OCI-LY7 (cell line): Measurements from ENCODE around the gene YJEFN3. TPM values are rescaled to one million over a fixed set of nuclear protein-coding genes. Genes with fewer than 3 reads are reported as not detected.

Source experiments
- BruUV-seq: library from RNA; stranded (reverse); fragments of 400-500 nt; replicated peaks from 2 replicates; lab custom pipeline; 2021; lab: Mats Ljungman, UMichigan
- CTCF ChIA-PET: fragments of 300-600 bp; sonication (Branson Sonifier 250); formaldehyde crosslinking; loops from one replicate; lab custom pipeline; 2022; ENCODE audit warnings: antibody characterized with exemption; ENCODE audit not compliant: unreplicated experiment; lab: Charles Lee
- POLR2A ChIA-PET: fragments of 300-600 bp; sonication (Branson Sonifier 250); formaldehyde crosslinking; loops from one replicate; lab custom pipeline; 2022; ENCODE audit warnings: antibody characterized with exemption; lab: Charles Lee
- DNase-seq: peaks from one replicate; pipeline ENCODE4 v3.0.0-alpha.2; 2015; ENCODE audit warnings: low spot score
- H2AFZ ChIP-seq: fragments of 200-600 bp; sonication (generic), shearing (Covaris generic); 2 replicates; pipeline ENCODE4 v1.6.1; 2014; ENCODE audit warnings: mild to moderate bottlenecking, antibody characterized with exemption, low read length, moderate library complexity
- H3K27ac ChIP-seq: fragments of 200-600 bp; sonication (generic); 2 replicates; pipeline ENCODE4 v1.5.1; 2014; ENCODE audit warnings: mixed run types, low read depth, mild to moderate bottlenecking, moderate library complexity, low read length, inconsistent platforms; ENCODE audit not compliant: poor library complexity, severe bottlenecking
- H3K36me3 ChIP-seq: fragments of 200-600 bp; sonication (generic); 2 replicates; pipeline ENCODE4 v1.6.1; 2014; ENCODE audit warnings: mild to moderate bottlenecking, antibody characterized with exemption, low read length, moderate library complexity, mixed read lengths; ENCODE audit not compliant: insufficient read depth
- H3K4me1 ChIP-seq: fragments of 200-600 bp; sonication (generic); 2 replicates; pipeline ENCODE4 v1.5.1; 2014; ENCODE audit warnings: mild to moderate bottlenecking, low read length; ENCODE audit not compliant: insufficient read depth, poor library complexity, severe bottlenecking
- H3K4me2 ChIP-seq: fragments of 200-600 bp; sonication (generic); 2 replicates; pipeline ENCODE4 v1.6.1; 2014; ENCODE audit warnings: mild to moderate bottlenecking, low read length
- H3K4me3 ChIP-seq: fragments of 200-600 bp; sonication (generic); 2 replicates; pipeline ENCODE4 v1.5.1; 2014; ENCODE audit warnings: mild to moderate bottlenecking, low read depth, low read length; ENCODE audit not compliant: poor library complexity, severe bottlenecking
- H3K79me2 ChIP-seq: fragments of 200-600 bp; sonication (generic); 2 replicates; pipeline ENCODE4 v1.6.1; 2016; ENCODE audit warnings: low read depth, mild to moderate bottlenecking, low read length, moderate library complexity, mixed read lengths; ENCODE audit not compliant: insufficient read depth
- H3K9me2 ChIP-seq: fragments of 200-600 bp; sonication (generic); 2 replicates; pipeline ENCODE4 v1.6.1; 2016; ENCODE audit warnings: mild to moderate bottlenecking, low read length, mixed read lengths; ENCODE audit not compliant: insufficient read depth
- H3K9me3 ChIP-seq: fragments of 200-600 bp; sonication (generic); 2 replicates; pipeline ENCODE4 v1.6.1; 2014; ENCODE audit warnings: mild to moderate bottlenecking, mixed run types, low read length, mixed read lengths
- H4K20me1 ChIP-seq: fragments of 200-600 bp; sonication (generic); 2 replicates; pipeline ENCODE4 v1.6.1; 2014; ENCODE audit warnings: mild to moderate bottlenecking, antibody characterized with exemption, low read length, moderate library complexity, mixed read lengths; ENCODE audit not compliant: insufficient read depth
- CTCF ChIP-seq: fragments of 200-600 bp; sonication (generic); conservative IDR thresholded peaks from 2 replicates; pipeline ENCODE4 v1.5.1; 2014; ENCODE audit warnings: mild to moderate bottlenecking, antibody characterized with exemption, low read length, moderate library complexity, mixed read lengths
- EZH2phosphoT487 ChIP-seq: fragments of 200-600 bp; sonication (generic); IDR thresholded peaks from 2 replicates; pipeline ENCODE4 v1.6.1; 2018; ENCODE audit warnings: low read depth, borderline replicate concordance, mild to moderate bottlenecking, mixed run types, antibody characterized with exemption, low read length, moderate library complexity, mixed read lengths
- intact Hi-C: fragments of 100-400 bp; cut with micrococcal nuclease; formaldehyde crosslinking; loops from one replicate; pipeline ENCODE4 v1.10.0; 2022; ENCODE audit not compliant: unreplicated experiment
- total RNA-seq, 2 experiments: library from RNA; depleted of rRNA in 1 of 2; stranded (reverse); fragments of >200 nt in 1 of 2; shearing (Covaris generic) in 1 of 2; gene quantifications; 2 replicates each; pipeline ENCODE4 v1.2.3, GENCODE V29; 2014 to 2022

The YJEFN3 gene
- total RNA-seq, 2 experiments from 2014 or later, result 5.4 to 35.3 TPM

- H3K4me3 ChIP-seq, result no peak overlapping the region
- H3K4me2 ChIP-seq, result 0 out of 2 replicates have a peak overlapping the region, but pooled peaks have one; percentile 13
- H4K20me1 ChIP-seq, result no peaks in the 10 kb centered on the region
- intact Hi-C loops, result no loop called here
- no peaks in the 10 kb centered on the region for H3K9me3 ChIP-seq
- CTCF ChIA-PET, result no interaction called here
- no peak overlapping the region for H3K27ac ChIP-seq
- DNase-seq, result peak; percentile 78
- BruUV-seq, result no TSS peak
- POLR2A ChIA-PET, result interaction anchor here (0.6 kb wide), 2 partner anchors 9 to 12 kb away, joined by 3 to 6 read pairs; no protein-coding TSS in a partner anchor
- no peaks in the 10 kb centered on the region for H3K79me2 ChIP-seq
- H3K36me3 ChIP-seq, result no peaks in the 10 kb centered on the region
- H2AFZ ChIP-seq, result no peak overlapping the region
- TF ChIP-seq CTCF (no peak), EZH2phosphoT487 (no peak)
- no peaks in the 10 kb centered on the region for H3K9me2 ChIP-seq
- peaks cover 14% of the 10 kb centered on the region for H3K4me1 ChIP-seq
Measured at GRCh38 chr19:19540715-19541515, 12.2 kb downstream of the YJEFN3 start.

- H3K4me2 ChIP-seq, result no peak overlapping the region
- ChIA-PET POLR2A (no interaction called here), CTCF (no interaction called here)
- no peaks in the 10 kb centered on the region for H3K36me3 ChIP-seq
- no peaks in the 10 kb centered on the region for H3K9me2 ChIP-seq
- H3K9me3 ChIP-seq, result no peaks in the 10 kb centered on the region
- intact Hi-C loops, result no loop called here
- H3K79me2 ChIP-seq, result no peaks in the 10 kb centered on the region
- DNase-seq, result no peak
- H3K4me1 ChIP-seq, result peaks cover 14% of the 10 kb centered on the region
- H3K4me3 ChIP-seq, result no peak overlapping the region
- no TSS peak for BruUV-seq
- H3K27ac ChIP-seq, result no peak overlapping the region
- no peak for TF ChIP-seq CTCF
- TF ChIP-seq EZH2phosphoT487, result no peak
- H4K20me1 ChIP-seq, result no peaks in the 10 kb centered on the region
- no peak overlapping the region for H2AFZ ChIP-seq
Measured at GRCh38 chr19:19541616-19542015, 12.9 kb downstream of the YJEFN3 start.

- Histone ChIP-seq H3K4me2 (no peak overlapping the region), H3K9me3 (no peaks in the 10 kb centered on the region), H3K79me2 (no peaks in the 10 kb centered on the region), H2AFZ (no peak overlapping the region), H3K27ac (no peak overlapping the region), H3K36me3 (no peaks in the 10 kb centered on the region), H4K20me1 (no peaks in the 10 kb centered on the region), H3K4me3 (no peak overlapping the region), H3K4me1 (peaks cover 14% of the 10 kb centered on the region), H3K9me2 (no peaks in the 10 kb centered on the region)
- no peak for TF ChIP-seq CTCF
- TF ChIP-seq EZH2phosphoT487, result no peak
- DNase-seq, result no peak
- no TSS peak for BruUV-seq
- CTCF ChIA-PET, result no interaction called here
- POLR2A ChIA-PET, result no interaction called here
- intact Hi-C loops, result no loop called here
Measured at GRCh38 chr19:19542507-19542906, 13.8 kb downstream of the YJEFN3 start.
